BE2C (cell line): ENCODE measurements around the gene CYTH3. TPM values are rescaled to one million over a fixed set of nuclear protein-coding genes. Genes with fewer than 3 reads are reported as not detected.

Source experiments
- DNase-seq: peaks from one replicate; pipeline ENCODE4 v3.0.0-alpha.2; 2020
- H3K27me3 ChIP-seq: fragments of 250-450 bp; sonication (Bioruptor Pico); 2 replicates; pipeline ENCODE4 v1.5.1; 2020; ENCODE audit warnings: mild to moderate bottlenecking
- H3K36me3 ChIP-seq: fragments of 250-450 bp; sonication (Bioruptor Pico); 2 replicates; pipeline ENCODE4 v1.5.1; 2020; ENCODE audit warnings: mild to moderate bottlenecking
- H3K4me1 ChIP-seq: fragments of 250-450 bp; sonication (Bioruptor Pico); 2 replicates; pipeline ENCODE4 v1.5.1; 2020
- H3K4me3 ChIP-seq: 2 replicates; pipeline ENCODE4 v1.5.1; 2011; ENCODE audit warnings: low read depth, low read length
- H3K9me3 ChIP-seq: fragments of 250-450 bp; sonication (Bioruptor Pico); 2 replicates; pipeline ENCODE4 v1.5.1; 2020
- CTCF ChIP-seq: IDR thresholded peaks from 2 replicates; pipeline ENCODE4 v1.5.1; 2012; ENCODE audit warnings: mild to moderate bottlenecking, low read depth, low read length
- polyA plus RNA-seq: library from polyadenylated mRNA; unstranded; fragments of >200 nt; gene quantifications from one replicate; pipeline ENCODE4 v1.2.1, GENCODE V29; 2012; ENCODE audit warnings: low read depth, missing spikeins; ENCODE audit not compliant: insufficient read length, insufficient read depth

CYTH3 gene
- polyA plus RNA-seq = 61.0 TPM

GRCh38 chr7:6272481-6273323 lies at the start of gene CYTH3:
Gene CYTH3, minus strand, starts transcription at chr7:6272624. Its CDS starts 117 bp downstream, at chr7:6272507.
- peak; percentile 85 for DNase-seq
- Histone ChIP-seq H3K4me1 (peaks cover 20% of the 10 kb centered on the region), H3K9me3 (no peaks in the 10 kb centered on the region), H3K36me3 (no peaks in the 10 kb centered on the region), H3K27me3 (no peaks in the 10 kb centered on the region), H3K4me3 (peak within 1 kb of the TSS; percentile 84)
- no peak for TF ChIP-seq CTCF

GRCh38 chr7:6320791-6321190 lies 48.4 kb upstream of the CYTH3 start:
- Histone ChIP-seq H3K27me3 (no peaks in the 10 kb centered on the region), H3K9me3 (no peaks in the 10 kb centered on the region)
- no peak for DNase-seq

GRCh38 chr7:6317797-6318438 lies 45.5 kb upstream of the CYTH3 start:
- DNase-seq = no peak
- H3K27me3 ChIP-seq = no peaks in the 10 kb centered on the region
- no peaks in the 10 kb centered on the region for H3K36me3 ChIP-seq
- H3K9me3 ChIP-seq = no peaks in the 10 kb centered on the region
- TF ChIP-seq CTCF = no peak
- no peaks in the 10 kb centered on the region for H3K4me1 ChIP-seq
- H3K4me3 ChIP-seq = no peak overlapping the region

More at GRCh38 chr7:6320791-6321190, 48.4 kb upstream of the CYTH3 start:
- H3K4me3 ChIP-seq = no peak overlapping the region
- no peaks in the 10 kb centered on the region for H3K4me1 ChIP-seq
- no peak for TF ChIP-seq CTCF
- no peaks in the 10 kb centered on the region for H3K36me3 ChIP-seq

GRCh38 chr7:6316226-6316625 lies 43.8 kb upstream of the CYTH3 start:
- Histone ChIP-seq H3K4me3 (no peak overlapping the region), H3K9me3 (no peaks in the 10 kb centered on the region), H3K27me3 (no peaks in the 10 kb centered on the region), H3K36me3 (no peaks in the 10 kb centered on the region), H3K4me1 (no peaks in the 10 kb centered on the region)
- no peak for DNase-seq
- TF ChIP-seq CTCF = no peak

GRCh38 chr7:6315746-6316145 lies 43.3 kb upstream of the CYTH3 start:
- Histone ChIP-seq H3K4me3 (no peak overlapping the region), H3K4me1 (no peaks in the 10 kb centered on the region), H3K27me3 (no peaks in the 10 kb centered on the region), H3K36me3 (no peaks in the 10 kb centered on the region), H3K9me3 (no peaks in the 10 kb centered on the region)
- no peak for DNase-seq
- TF ChIP-seq CTCF = no peak
